DMS53 (cell line): Measurements from ENCODE around the gene DRICH1.
"Not testable (repeated sequence)": the region's sequence is repeated elsewhere in the genome, so short reads cannot be mapped to it uniquely, and the experiment has no call there.

ENCODE experiments used
- DNase-seq: peaks from one replicate; lab custom pipeline; 2025; lab: John Stamatoyannopoulos, UW

Gene DRICH1

DNA sequence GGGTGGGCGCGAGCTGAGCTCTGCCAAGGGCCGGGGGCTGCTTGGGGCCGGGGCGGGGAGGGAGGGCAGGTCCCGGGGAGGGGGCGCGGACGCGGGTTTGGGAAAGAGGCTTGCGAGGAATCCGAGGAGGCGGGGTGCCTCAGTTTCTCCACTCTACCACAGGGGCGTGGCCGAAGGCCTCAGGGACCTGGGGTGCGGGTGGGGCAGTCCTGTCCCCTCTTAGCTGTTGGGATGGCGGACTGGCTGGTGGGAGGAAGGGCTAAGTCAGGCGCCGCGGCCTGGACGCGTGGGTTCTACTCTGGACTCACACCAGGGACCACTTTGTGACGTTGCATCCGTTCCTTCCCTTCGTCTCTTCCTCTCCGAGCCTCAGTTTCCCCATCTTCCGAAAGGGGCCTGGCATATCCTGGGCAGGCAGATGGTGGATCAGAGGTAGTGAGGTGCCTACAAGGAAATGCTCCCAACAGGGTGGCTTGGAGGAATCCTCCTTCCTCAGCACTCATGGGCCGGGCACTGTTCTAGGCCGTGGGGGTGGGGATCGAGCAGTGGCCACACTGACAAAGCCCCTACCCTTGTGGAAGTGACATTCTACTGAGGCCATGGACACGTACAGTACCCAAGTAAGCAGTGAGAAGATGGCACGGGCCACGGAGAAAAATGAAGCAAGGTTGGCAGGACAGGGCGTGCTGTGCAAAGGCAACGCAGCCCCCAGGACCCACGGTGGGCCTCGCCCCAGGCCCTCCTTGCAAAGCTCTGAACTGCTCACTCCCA, 65.2 kb downstream of the DRICH1 start:
- no peak for DNase-seq

DNA sequence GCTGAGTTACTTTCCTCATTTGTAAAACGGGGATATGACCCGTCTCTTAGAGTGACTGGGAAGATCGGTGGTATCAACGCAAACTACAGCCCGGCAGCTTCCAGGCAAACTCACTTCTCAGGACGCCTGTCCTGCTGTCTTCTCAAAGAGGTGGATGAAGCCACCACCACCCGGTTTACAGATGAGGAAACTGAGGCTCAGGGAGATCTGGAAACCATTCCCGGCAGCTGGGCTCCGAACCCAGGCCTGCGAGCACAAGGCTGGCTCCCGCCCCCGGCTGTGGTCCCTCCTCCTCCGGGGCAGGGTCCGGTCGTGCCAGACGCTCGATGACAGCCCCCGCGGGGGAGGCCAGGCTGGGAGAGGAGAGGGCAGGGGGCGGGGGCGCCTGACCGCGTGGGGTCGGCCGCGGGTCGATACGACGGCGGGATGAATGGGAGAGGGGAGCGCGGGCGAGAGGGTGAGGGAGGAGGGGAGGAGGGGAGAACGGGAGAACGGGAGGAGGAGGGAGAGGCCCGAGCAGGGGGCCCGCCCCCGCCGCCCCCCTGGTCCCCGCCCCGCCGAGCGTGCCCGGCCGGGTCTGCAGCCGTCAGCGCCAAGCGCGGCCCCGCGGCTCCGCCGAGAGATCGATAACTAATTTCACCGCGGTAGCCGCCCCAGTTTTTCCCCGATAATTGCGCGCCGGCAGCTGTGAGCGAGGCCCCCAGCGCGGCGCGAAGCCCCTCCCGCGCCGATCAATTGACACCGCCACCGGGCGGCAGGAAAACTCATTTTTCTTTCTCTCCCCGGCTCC, 66.0 kb downstream of the DRICH1 start:
- DNase-seq, result peak; percentile 23

GRCh38 chr22:23565305-23565914, 66.7 kb downstream of the DRICH1 start:
- DNase-seq, result peak; percentile 23

DNA sequence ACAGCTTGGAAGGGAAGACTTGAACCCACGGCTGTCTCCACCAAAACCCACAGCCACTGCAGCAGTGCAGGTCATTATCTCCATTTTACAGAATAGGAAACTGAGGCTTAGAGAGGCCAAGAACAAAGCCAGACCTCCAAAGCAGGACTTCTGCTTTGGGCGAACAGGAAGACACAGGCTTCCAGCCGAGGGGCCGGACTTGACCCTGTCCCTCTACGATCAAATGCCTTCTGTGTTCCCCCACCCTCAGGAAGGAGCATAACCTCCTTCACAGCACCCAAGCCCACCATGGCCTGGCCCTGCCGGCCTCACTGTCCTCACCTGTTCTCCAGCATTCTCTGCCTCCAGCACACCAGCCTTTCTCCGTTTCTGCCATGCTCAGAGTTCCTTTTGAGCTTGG, 67.8 kb downstream of the DRICH1 start:
- no peak for DNase-seq

DNA sequence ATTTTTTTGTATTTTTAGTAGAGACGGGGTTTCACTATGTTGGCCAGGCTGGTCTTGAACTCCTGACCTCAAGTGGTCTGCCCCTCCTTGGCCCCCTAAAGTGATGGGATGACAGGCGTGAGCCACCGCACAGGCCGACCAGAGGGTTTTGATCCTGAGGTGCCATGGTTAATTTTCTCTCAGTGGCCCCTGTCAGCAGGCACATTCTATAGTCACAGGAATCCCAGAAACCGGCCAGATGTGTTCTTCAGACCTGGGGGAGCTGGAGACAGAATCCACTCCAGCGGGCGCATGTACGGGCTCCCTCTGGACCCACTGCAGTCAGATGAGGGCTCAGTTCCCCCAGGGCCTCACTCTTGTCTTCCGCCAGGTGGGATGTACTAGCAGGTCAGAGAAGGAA, 69.0 kb downstream of the DRICH1 start:
- no peak for DNase-seq

GRCh38 chr22:23562186-23562585, 69.9 kb downstream of the DRICH1 start:
- DNase-seq, result no peak

DNA sequence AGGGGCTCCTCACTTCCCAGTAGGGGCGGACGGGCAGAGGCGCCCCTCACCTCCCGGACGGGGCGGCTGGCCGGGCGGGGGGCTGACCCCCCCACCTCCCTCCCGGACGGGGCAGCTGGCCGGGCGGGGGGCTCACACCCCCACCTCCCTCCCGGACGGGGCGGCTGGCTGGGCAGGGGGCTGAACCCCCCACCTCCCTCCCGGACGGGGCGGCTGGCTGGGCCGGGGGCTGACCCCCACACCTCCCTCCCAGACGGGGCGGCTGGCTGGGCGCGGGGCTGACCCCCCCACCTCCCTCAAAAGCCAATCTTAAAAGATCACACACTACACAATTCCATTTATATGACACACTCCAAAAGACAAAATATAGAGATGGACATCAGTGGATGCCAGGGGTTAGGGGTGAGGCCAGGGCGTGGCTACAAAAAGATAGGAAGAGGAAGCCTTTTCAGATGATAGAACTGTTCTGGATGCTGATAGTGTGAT, 71.1 kb downstream of the DRICH1 start:
- DNase-seq, result not testable (repeated sequence)

DNA sequence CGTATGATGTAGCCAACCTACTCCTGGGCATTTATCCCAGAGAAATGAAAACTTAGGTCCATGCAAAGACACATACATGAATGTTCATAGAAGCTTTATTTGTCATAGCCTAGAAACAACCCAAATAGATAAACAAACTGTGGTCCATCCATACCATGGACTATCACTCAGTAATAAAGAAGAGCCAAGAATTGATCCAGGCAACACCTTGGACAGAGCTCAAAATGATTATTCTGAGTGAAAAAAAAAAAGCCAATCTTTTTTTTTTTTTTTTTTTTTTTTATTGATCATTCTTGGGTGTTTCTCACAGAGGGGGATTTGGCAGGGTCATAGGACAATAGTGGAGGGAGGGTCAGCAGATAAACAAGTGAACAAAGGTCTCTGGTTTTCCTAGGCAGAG, 71.9 kb downstream of the DRICH1 start:
- not testable (repeated sequence) for DNase-seq
